WTC11 (cell line): Measurements from ENCODE around the gene FBXO39. TPM values are rescaled to one million over a fixed set of nuclear protein-coding genes. Genes with fewer than 3 reads are reported as not detected.
"Not testable (repeated sequence)": the region's sequence is repeated elsewhere in the genome, so short reads cannot be mapped to it uniquely, and the experiment has no call there.

Experiments used
- ATAC-seq: fragments of 200-7000 bp; cut with Tn5 transposase; 2 replicates; pipeline ENCODE4 v1.10.0; 2021; ENCODE audit warnings: mild to moderate bottlenecking, moderate library complexity
- CTCF ChIA-PET: fragments of 300-600 bp; sonication (Branson Sonifier 250); formaldehyde crosslinking; loops from one replicate; lab custom pipeline; 2021; ENCODE audit warnings: antibody characterized with exemption; lab: Charles Lee
- POLR2A ChIA-PET: fragments of 350-600 bp; sonication (Branson Sonifier 250); formaldehyde crosslinking; loops from one replicate; lab custom pipeline; 2021; ENCODE audit warnings: antibody characterized with exemption; lab: Charles Lee
- DNase-seq: peaks from one replicate; pipeline ENCODE4 v3.0.0; 2021; ENCODE audit warnings: low spot score
- H3K27ac Mint-ChIP-seq: 2 replicates; pipeline ENCODE4 v1.8.0; 2021; ENCODE audit warnings: mixed read lengths
- H3K27me3 Mint-ChIP-seq: 2 replicates; pipeline ENCODE4 v1.8.0; 2021; ENCODE audit warnings: low read depth, mild to moderate bottlenecking, moderate library complexity, mixed read lengths
- H3K36me3 Mint-ChIP-seq: 2 replicates; pipeline ENCODE4 v1.8.0; 2021; ENCODE audit warnings: mixed read lengths
- H3K4me1 Mint-ChIP-seq: 2 replicates; pipeline ENCODE4 v1.8.0; 2022; ENCODE audit warnings: mixed read lengths
- H3K4me3 Mint-ChIP-seq: 2 replicates; pipeline ENCODE4 v1.8.0; 2021; ENCODE audit warnings: mild to moderate bottlenecking, moderate library complexity, mixed read lengths
- H3K9me3 Mint-ChIP-seq: 2 replicates; pipeline ENCODE4 v1.8.0; 2021; ENCODE audit warnings: mixed read lengths
- ATF1 ChIP-seq: sonication (generic); formaldehyde crosslinking; IDR thresholded peaks from 2 replicates; pipeline ENCODE4 v1.8.1; 2023; ENCODE audit warnings: mild to moderate bottlenecking, moderate library complexity, missing genetic modification reagents
- CBFB ChIP-seq: sonication (generic); formaldehyde crosslinking; IDR thresholded peaks from 2 replicates; pipeline ENCODE4 v1.8.1; 2022; ENCODE audit warnings: mild to moderate bottlenecking, low read depth, missing genetic modification reagents
- CREM ChIP-seq: sonication (generic); formaldehyde crosslinking; IDR thresholded peaks from 2 replicates; pipeline ENCODE4 v1.8.1; 2022; ENCODE audit warnings: mild to moderate bottlenecking, missing genetic modification reagents, moderate library complexity
- EMX1 ChIP-seq: fragments of 250-450 bp; sonication (Bioruptor Pico); IDR thresholded peaks from 2 replicates; pipeline ENCODE4 v1.8.0; 2021; ENCODE audit warnings: mild to moderate bottlenecking
- GRHL2 ChIP-seq: fragments of 250-450 bp; sonication (Bioruptor Pico); IDR thresholded peaks from 2 replicates; pipeline ENCODE4 v1.8.0; 2022; ENCODE audit warnings: mild to moderate bottlenecking, moderate library complexity; ENCODE audit not compliant: insufficient replicate concordance, severe bottlenecking
- GTF2I ChIP-seq: fragments of 250-450 bp; sonication (Bioruptor Pico); conservative IDR thresholded peaks from 2 replicates; pipeline ENCODE4 v1.4.0; 2021; ENCODE audit warnings: mild to moderate bottlenecking
- IRF2 ChIP-seq: sonication (generic); formaldehyde crosslinking; IDR thresholded peaks from 2 replicates; pipeline ENCODE4 v1.8.0; 2022; ENCODE audit warnings: low read depth, missing genetic modification reagents, borderline replicate concordance
- NR2C2 ChIP-seq: sonication (generic); formaldehyde crosslinking; IDR thresholded peaks from 2 replicates; pipeline ENCODE4 v1.8.0; 2022; ENCODE audit warnings: mild to moderate bottlenecking, missing genetic modification reagents
- PRRX2 ChIP-seq: fragments of 250-450 bp; sonication (Bioruptor Pico); IDR thresholded peaks from 2 replicates; pipeline ENCODE4 v1.8.0; 2021; ENCODE audit warnings: mild to moderate bottlenecking
- SOX15 ChIP-seq: fragments of 250-450 bp; sonication (Bioruptor Pico); IDR thresholded peaks from 2 replicates; pipeline ENCODE4 v1.9.0; 2021; ENCODE audit warnings: mild to moderate bottlenecking
- ZNF423 ChIP-seq: fragments of 250-450 bp; sonication (Bioruptor Pico); IDR thresholded peaks from 2 replicates; pipeline ENCODE4 v2.1.2; 2022; ENCODE audit warnings: mild to moderate bottlenecking, moderate library complexity
- total RNA-seq: library from RNA; stranded (reverse); gene quantifications from 3 replicates; pipeline ENCODE4 v1.2.3, GENCODE V29; 2021
- TF ChIP-seq, protein P1 (sequence below): sonication (generic); formaldehyde crosslinking; conservative IDR thresholded peaks from 2 replicates; pipeline ENCODE4 v1.8.1; 2023; ENCODE audit warnings: mild to moderate bottlenecking, low read depth, missing genetic modification reagents, moderate library complexity
- TF ChIP-seq, protein P2 (sequence below): sonication (generic); formaldehyde crosslinking; IDR thresholded peaks from 2 replicates; pipeline ENCODE4 v1.8.0; 2022; ENCODE audit warnings: missing genetic modification reagents
- TF ChIP-seq, protein P3 (sequence below): sonication (generic); formaldehyde crosslinking; IDR thresholded peaks from 2 replicates; pipeline ENCODE4 v1.8.0; 2023; ENCODE audit warnings: mild to moderate bottlenecking, missing genetic modification reagents
- TF ChIP-seq, protein P4 (sequence below): sonication (generic); formaldehyde crosslinking; IDR thresholded peaks from 2 replicates; pipeline ENCODE4 v1.8.0; 2023; ENCODE audit warnings: missing genetic modification reagents
- TF ChIP-seq, protein P5 (sequence below): sonication (generic); formaldehyde crosslinking; IDR thresholded peaks from 2 replicates; pipeline ENCODE4 v1.8.1; 2022; ENCODE audit warnings: low read depth, missing genetic modification reagents, borderline replicate concordance
- TF ChIP-seq, protein P6 (sequence below): sonication (generic); formaldehyde crosslinking; IDR thresholded peaks from 2 replicates; pipeline ENCODE4 v1.8.0; 2022; ENCODE audit warnings: mild to moderate bottlenecking, missing genetic modification reagents

Gene FBXO39
- total RNA-seq, 1 experiment from 2014 or later = not detected

DNA sequence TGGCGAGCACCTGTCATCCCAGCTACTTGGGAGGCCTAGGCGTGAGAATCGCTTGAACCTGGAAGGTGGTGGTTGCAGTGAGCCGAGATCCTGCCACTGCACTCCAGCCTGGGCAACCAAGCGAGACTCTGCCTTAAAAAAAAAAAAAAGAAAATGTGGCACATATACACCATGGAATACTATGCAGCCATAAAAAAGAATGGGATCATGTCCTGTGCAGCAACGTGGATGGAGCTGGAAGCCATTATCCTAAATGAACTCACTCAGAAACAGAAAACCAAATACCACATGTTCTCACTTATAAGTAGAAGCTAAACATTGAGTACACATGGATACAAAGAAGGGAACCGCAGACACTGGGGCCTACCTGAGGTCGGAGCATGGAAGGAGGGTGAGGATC is 1.1 kb upstream of the FBXO39 start:
- H3K27ac Mint-ChIP-seq, H3K36me3 Mint-ChIP-seq, DNase-seq, ATAC-seq, H3K4me1 Mint-ChIP-seq, H3K4me3 Mint-ChIP-seq, POLR2A ChIA-PET: not testable (repeated sequence)
- CTCF ChIA-PET = interaction anchor here (1.4 kb wide), 1 partner anchor 229 kb away, joined by 3 read pairs; no protein-coding TSS in a partner anchor
- Mint-ChIP-seq H3K9me3 (peaks cover 17% of the 10 kb centered on the region), H3K27me3 (peaks cover 73% of the 10 kb centered on the region)

DNA sequence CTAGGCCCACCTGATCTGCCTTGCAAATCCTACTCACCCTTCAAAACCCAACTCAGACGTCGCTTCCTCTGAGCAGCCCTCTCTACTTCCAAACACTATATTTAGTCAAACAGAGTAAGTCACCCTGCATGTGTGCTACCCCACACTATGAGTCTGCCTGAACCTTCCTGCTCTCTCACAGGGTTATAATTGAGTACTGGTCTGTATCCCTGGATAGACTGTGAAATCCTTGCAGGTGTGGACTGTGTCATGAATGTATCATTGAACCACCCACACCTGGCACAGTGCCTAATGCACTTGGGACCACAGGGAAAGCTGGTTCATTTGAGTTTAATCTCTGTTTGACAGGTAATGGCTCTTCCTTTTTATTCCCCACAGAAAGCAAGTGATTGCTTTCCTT is 3.4 kb downstream of the FBXO39 start:
- ChIA-PET POLR2A (no interaction called here), CTCF (no interaction called here)
- peaks cover 3% of the 10 kb centered on the region for H3K9me3 Mint-ChIP-seq
- H3K27ac Mint-ChIP-seq = no peak overlapping the region
- peaks cover 2% of the 10 kb centered on the region; the same call in 1 of the 2 replicates for H3K4me1 Mint-ChIP-seq
- DNase-seq (no peak), ATAC-seq (no peak)
- H3K27me3 Mint-ChIP-seq = peaks cover 54% of the 10 kb centered on the region
- no peak overlapping the region for H3K4me3 Mint-ChIP-seq
- TF ChIP-seq, protein P1, sequence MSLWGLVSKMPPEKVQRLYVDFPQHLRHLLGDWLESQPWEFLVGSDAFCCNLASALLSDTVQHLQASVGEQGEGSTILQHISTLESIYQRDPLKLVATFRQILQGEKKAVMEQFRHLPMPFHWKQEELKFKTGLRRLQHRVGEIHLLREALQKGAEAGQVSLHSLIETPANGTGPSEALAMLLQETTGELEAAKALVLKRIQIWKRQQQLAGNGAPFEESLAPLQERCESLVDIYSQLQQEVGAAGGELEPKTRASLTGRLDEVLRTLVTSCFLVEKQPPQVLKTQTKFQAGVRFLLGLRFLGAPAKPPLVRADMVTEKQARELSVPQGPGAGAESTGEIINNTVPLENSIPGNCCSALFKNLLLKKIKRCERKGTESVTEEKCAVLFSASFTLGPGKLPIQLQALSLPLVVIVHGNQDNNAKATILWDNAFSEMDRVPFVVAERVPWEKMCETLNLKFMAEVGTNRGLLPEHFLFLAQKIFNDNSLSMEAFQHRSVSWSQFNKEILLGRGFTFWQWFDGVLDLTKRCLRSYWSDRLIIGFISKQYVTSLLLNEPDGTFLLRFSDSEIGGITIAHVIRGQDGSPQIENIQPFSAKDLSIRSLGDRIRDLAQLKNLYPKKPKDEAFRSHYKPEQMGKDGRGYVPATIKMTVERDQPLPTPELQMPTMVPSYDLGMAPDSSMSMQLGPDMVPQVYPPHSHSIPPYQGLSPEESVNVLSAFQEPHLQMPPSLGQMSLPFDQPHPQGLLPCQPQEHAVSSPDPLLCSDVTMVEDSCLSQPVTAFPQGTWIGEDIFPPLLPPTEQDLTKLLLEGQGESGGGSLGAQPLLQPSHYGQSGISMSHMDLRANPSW = no peak
- TF ChIP-seq, protein P2, sequence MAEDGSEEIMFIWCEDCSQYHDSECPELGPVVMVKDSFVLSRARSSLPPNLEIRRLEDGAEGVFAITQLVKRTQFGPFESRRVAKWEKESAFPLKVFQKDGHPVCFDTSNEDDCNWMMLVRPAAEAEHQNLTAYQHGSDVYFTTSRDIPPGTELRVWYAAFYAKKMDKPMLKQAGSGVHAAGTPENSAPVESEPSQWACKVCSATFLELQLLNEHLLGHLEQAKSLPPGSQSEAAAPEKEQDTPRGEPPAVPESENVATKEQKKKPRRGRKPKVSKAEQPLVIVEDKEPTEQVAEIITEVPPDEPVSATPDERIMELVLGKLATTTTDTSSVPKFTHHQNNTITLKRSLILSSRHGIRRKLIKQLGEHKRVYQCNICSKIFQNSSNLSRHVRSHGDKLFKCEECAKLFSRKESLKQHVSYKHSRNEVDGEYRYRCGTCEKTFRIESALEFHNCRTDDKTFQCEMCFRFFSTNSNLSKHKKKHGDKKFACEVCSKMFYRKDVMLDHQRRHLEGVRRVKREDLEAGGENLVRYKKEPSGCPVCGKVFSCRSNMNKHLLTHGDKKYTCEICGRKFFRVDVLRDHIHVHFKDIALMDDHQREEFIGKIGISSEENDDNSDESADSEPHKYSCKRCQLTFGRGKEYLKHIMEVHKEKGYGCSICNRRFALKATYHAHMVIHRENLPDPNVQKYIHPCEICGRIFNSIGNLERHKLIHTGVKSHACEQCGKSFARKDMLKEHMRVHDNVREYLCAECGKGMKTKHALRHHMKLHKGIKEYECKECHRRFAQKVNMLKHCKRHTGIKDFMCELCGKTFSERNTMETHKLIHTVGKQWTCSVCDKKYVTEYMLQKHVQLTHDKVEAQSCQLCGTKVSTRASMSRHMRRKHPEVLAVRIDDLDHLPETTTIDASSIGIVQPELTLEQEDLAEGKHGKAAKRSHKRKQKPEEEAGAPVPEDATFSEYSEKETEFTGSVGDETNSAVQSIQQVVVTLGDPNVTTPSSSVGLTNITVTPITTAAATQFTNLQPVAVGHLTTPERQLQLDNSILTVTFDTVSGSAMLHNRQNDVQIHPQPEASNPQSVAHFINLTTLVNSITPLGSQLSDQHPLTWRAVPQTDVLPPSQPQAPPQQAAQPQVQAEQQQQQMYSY (CRISPR knock-in tag) = no peak
- TF ChIP-seq ZNF423 (CRISPR knock-in tag) = no peak
- TF ChIP-seq, protein P3, sequence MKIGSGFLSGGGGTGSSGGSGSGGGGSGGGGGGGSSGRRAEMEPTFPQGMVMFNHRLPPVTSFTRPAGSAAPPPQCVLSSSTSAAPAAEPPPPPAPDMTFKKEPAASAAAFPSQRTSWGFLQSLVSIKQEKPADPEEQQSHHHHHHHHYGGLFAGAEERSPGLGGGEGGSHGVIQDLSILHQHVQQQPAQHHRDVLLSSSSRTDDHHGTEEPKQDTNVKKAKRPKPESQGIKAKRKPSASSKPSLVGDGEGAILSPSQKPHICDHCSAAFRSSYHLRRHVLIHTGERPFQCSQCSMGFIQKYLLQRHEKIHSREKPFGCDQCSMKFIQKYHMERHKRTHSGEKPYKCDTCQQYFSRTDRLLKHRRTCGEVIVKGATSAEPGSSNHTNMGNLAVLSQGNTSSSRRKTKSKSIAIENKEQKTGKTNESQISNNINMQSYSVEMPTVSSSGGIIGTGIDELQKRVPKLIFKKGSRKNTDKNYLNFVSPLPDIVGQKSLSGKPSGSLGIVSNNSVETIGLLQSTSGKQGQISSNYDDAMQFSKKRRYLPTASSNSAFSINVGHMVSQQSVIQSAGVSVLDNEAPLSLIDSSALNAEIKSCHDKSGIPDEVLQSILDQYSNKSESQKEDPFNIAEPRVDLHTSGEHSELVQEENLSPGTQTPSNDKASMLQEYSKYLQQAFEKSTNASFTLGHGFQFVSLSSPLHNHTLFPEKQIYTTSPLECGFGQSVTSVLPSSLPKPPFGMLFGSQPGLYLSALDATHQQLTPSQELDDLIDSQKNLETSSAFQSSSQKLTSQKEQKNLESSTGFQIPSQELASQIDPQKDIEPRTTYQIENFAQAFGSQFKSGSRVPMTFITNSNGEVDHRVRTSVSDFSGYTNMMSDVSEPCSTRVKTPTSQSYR (CRISPR knock-in tag) = no peak
- TF ChIP-seq CREM (CRISPR knock-in tag) = no peak
- TF ChIP-seq, protein P4, sequence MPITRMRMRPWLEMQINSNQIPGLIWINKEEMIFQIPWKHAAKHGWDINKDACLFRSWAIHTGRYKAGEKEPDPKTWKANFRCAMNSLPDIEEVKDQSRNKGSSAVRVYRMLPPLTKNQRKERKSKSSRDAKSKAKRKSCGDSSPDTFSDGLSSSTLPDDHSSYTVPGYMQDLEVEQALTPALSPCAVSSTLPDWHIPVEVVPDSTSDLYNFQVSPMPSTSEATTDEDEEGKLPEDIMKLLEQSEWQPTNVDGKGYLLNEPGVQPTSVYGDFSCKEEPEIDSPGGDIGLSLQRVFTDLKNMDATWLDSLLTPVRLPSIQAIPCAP (CRISPR knock-in tag) = no peak
- TF ChIP-seq IRF2 (CRISPR knock-in tag) = no peak
- no peak for TF ChIP-seq PRRX2 (CRISPR knock-in tag)
- no peak for TF ChIP-seq NR2C2
- TF ChIP-seq GRHL2 (CRISPR knock-in tag) = no peak
- TF ChIP-seq, protein P5, sequence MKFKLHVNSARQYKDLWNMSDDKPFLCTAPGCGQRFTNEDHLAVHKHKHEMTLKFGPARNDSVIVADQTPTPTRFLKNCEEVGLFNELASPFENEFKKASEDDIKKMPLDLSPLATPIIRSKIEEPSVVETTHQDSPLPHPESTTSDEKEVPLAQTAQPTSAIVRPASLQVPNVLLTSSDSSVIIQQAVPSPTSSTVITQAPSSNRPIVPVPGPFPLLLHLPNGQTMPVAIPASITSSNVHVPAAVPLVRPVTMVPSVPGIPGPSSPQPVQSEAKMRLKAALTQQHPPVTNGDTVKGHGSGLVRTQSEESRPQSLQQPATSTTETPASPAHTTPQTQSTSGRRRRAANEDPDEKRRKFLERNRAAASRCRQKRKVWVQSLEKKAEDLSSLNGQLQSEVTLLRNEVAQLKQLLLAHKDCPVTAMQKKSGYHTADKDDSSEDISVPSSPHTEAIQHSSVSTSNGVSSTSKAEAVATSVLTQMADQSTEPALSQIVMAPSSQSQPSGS (CRISPR knock-in tag) = no peak
- TF ChIP-seq, protein P6, sequence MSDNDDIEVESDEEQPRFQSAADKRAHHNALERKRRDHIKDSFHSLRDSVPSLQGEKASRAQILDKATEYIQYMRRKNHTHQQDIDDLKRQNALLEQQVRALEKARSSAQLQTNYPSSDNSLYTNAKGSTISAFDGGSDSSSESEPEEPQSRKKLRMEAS (CRISPR knock-in tag) = no peak
- no peak for TF ChIP-seq ATF1 (CRISPR knock-in tag)
- TF ChIP-seq SOX15 (CRISPR knock-in tag) = no peak
- TF ChIP-seq CBFB = no peak
- TF ChIP-seq EMX1 (CRISPR knock-in tag) = no peak
- TF ChIP-seq GTF2I (CRISPR knock-in tag) = no peak
- H3K36me3 Mint-ChIP-seq = no peaks in the 10 kb centered on the region; the same call in 1 of the 2 replicates
